ENCODE measurements around the gene RNF212B. TPM values are rescaled to one million over a fixed set of nuclear protein-coding genes. Genes with fewer than 3 reads are reported as not detected.

Gene RNF212B
- total and polyA plus RNA-seq, 2 of the 13 experiments (the other 11 are each of a cell fraction or from before 2014, with no cell fraction given): 0.05 TPM; not detected in 1

DNA sequence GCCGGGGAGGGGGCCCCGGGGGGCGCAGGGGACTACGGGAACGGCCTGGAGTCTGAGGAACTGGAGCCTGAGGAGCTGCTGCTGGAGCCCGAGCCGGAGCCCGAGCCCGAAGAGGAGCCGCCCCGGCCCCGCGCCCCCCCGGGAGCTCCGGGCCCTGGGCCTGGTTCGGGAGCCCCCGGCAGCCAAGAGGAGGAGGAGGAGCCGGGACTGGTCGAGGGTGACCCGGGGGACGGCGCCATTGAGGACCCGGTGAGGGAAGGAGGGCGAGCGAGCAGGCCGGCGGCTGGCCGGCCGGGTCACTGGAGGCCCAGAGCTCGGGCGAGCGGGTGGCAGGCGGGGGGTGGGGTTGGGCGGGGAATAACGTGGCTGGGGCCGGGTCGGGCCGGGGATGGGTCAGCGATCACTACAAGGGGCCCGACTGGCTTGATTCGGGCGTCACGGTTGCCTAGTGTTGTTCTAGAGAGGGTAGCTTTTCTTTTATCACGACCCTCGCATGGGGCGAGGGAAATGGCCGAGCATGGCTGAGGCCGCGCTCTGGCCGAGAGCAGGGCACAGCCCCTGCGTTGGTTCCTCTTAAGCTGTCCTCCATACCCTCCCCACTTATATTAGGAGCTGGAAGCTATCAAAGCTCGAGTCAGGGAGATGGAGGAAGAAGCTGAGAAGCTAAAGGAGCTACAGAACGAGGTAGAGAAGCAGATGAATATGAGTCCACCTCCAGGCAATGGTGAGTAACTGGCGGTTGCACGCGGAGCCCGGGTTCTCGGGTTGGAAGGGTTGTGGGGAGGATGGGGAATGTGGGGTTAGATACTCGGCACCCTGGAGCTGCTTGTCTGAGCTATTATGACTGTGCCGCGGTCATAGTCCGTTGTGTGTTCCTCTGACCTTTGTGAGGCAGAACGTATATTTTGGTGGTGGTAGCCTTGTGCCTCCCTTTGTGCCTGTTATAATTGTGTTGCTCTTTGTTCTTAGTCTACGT, 84.1 kb downstream of the RNF212B start (continued):
- TF ChIP-seq HNF1A (IDR thresholded peaks at IDR 0.05; ENCODE audit: low read depth) (no peak; the same call in 1 of the 2 replicates), HNF1A (CRISPR knock-in tag; IDR thresholded peaks at IDR 0.05; ENCODE audit: borderline replicate concordance) (peak; percentile 46; the same call in 1 of the 2 replicates), TCF12 (IDR thresholded peaks at IDR 0.05) (no peak), TCF12 (CRISPR knock-in tag; IDR thresholded peaks at IDR 0.05) (no peak), ZFP36L1 (CRISPR knock-in tag; IDR thresholded peaks at IDR 0.05) (no peak; the same call in 1 of the 2 replicates), TMF1 (CRISPR knock-in tag; IDR thresholded peaks at IDR 0.05; ENCODE audit: low read depth) (no peak; the same call in none of the 2 replicates), CBX2 (IDR thresholded peaks at IDR 0.05; ENCODE audit: low read depth, low read length) (no peak), CBX2 (CRISPR knock-in tag; IDR thresholded peaks at IDR 0.05; ENCODE audit: low read depth) (peak; percentile 84; the same call in 1 of the 2 replicates), HIC2 (CRISPR knock-in tag; IDR thresholded peaks at IDR 0.05; ENCODE audit: low read depth) (no peak), HES4 (CRISPR knock-in tag; IDR thresholded peaks at IDR 0.05; ENCODE audit: borderline replicate concordance) (peak; percentile 94; the same call in 1 of the 2 replicates), KLF16 (CRISPR knock-in tag; IDR thresholded peaks at IDR 0.05) (peak in 1 of 2 experiments; percentile 63; a peak in 1 of 4 replicates), NRL (CRISPR knock-in tag; IDR thresholded peaks at IDR 0.05; ENCODE audit: borderline replicate concordance) (peak; percentile 55; the same call in 1 of the 2 replicates), KDM6A (CRISPR knock-in tag; IDR thresholded peaks at IDR 0.05; ENCODE audit: low read depth) (no peak), ZNF75D (CRISPR knock-in tag; IDR thresholded peaks at IDR 0.05; ENCODE audit: borderline replicate concordance) (0 out of 2 replicates have a peak, but pooled peaks have one; percentile 23), RAD51 (IDR thresholded peaks at IDR 0.05; ENCODE audit: borderline replicate concordance) (no peak), ZNF335 (CRISPR knock-in tag; IDR thresholded peaks at IDR 0.05) (no peak; the same call in none of the 2 replicates), ARHGAP35 (CRISPR knock-in tag; IDR thresholded peaks at IDR 0.05; ENCODE audit: borderline replicate concordance) (no peak; the same call in 1 of the 2 replicates), ETV6 (CRISPR knock-in tag; conservative IDR thresholded peaks at IDR 0.05) (no peak; the same call in 1 of the 2 replicates), ARNT (IDR thresholded peaks at IDR 0.05) (no peak), ZNF235 (CRISPR knock-in tag; IDR thresholded peaks at IDR 0.05; ENCODE audit: borderline replicate concordance) (no peak; the same call in 1 of the 2 replicates)
- TF ChIP-seq, protein P1, sequence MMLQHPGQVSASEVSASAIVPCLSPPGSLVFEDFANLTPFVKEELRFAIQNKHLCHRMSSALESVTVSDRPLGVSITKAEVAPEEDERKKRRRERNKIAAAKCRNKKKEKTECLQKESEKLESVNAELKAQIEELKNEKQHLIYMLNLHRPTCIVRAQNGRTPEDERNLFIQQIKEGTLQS (CRISPR knock-in tag; IDR thresholded peaks at IDR 0.05): no peak
- TF ChIP-seq, protein P2, sequence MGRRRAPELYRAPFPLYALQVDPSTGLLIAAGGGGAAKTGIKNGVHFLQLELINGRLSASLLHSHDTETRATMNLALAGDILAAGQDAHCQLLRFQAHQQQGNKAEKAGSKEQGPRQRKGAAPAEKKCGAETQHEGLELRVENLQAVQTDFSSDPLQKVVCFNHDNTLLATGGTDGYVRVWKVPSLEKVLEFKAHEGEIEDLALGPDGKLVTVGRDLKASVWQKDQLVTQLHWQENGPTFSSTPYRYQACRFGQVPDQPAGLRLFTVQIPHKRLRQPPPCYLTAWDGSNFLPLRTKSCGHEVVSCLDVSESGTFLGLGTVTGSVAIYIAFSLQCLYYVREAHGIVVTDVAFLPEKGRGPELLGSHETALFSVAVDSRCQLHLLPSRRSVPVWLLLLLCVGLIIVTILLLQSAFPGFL (CRISPR knock-in tag; IDR thresholded peaks at IDR 0.05): 0 out of 2 replicates have a peak, but pooled peaks have one; percentile 30

Measured in HepG2 (cell line).